HCT116 (cell line): ENCODE data around the gene KLHL24. TPM values are rescaled to one million over a fixed set of nuclear protein-coding genes. Genes with fewer than 3 reads are reported as not detected.

ENCODE experiments used
- ATAC-seq: fragments of 200-7000 bp; cut with Tn5 transposase; 2 replicates; pipeline ENCODE4 v1.9.1; 2020; ENCODE audit warnings: mild to moderate bottlenecking, moderate library complexity
- BruUV-seq: library from RNA; stranded (reverse); fragments of 400-500 nt; replicated peaks from 2 replicates; lab custom pipeline; 2021; lab: Mats Ljungman, UMichigan
- CTCF ChIA-PET: fragments of 300-600 bp; sonication (Branson Sonifier 250); formaldehyde crosslinking; loops from one replicate; lab custom pipeline; 2021; ENCODE audit warnings: antibody characterized with exemption; lab: Charles Lee
- POLR2A ChIA-PET: fragments of 300-600, 350-600 bp; sonication (Branson Sonifier 250); formaldehyde crosslinking; loops from one replicate; lab custom pipeline; 2021; ENCODE audit warnings: antibody characterized with exemption; lab: Charles Lee
- RAD21 ChIA-PET, 2 experiments: fragments of 300-600 bp; sonication (Branson Sonifier 250); formaldehyde crosslinking; loops; one replicate each; lab custom pipeline; 2023; ENCODE audit warnings: low total read pairs in 2 of 2; ENCODE audit not compliant: uncharacterized antibody in 2 of 2, unreplicated experiment in 2 of 2, low non-redundant PET in 1 of 2; lab: Charles Lee
- DNase-seq: peaks from one replicate; pipeline ENCODE4 v3.0.0-alpha.2; 2010; ENCODE audit warnings: low read depth, low spot score
- H2AFZ ChIP-seq: fragments of 200-600 bp; shearing (Covaris generic), sonication (generic); 2 replicates; pipeline ENCODE4 v1.6.1; 2017; ENCODE audit warnings: low read depth, mixed run types, mixed read lengths, antibody characterized with exemption, low read length; ENCODE audit not compliant: poor library complexity, severe bottlenecking
- H3K27ac ChIP-seq: 2 replicates; pipeline ENCODE4 v1.5.1; 2012; ENCODE audit warnings: low read depth, low read length
- H3K27me3 ChIP-seq: fragments of 200-600 bp; sonication (generic); 2 replicates; pipeline ENCODE4 v1.6.1; 2016; ENCODE audit warnings: mixed run types, low read length, mixed read lengths; ENCODE audit not compliant: insufficient read depth
- H3K36me3 ChIP-seq, 2 experiments: fragments of 200-500 bp in 1 of 2; fragments of 200-600 bp in 1 of 2; sonication (Bioruptor generic) in 1 of 2; sonication (generic) in 1 of 2; 2 replicates each; pipeline versions ENCODE4 v1.5.1 to v1.6.1; 2014 to 2016; ENCODE audit warnings: low read length in 2 of 2, inconsistent platforms in 1 of 2, mixed read lengths in 1 of 2, mixed run types in 1 of 2; ENCODE audit not compliant: insufficient read depth in 2 of 2, control insufficient read depth in 1 of 2
- H3K4me1 ChIP-seq, 2 experiments: fragments of 200-600 bp in 1 of 2; sonication (generic) in 1 of 2; 2 replicates each; pipeline versions ENCODE4 v1.5.1 to v1.6.1; 2012 to 2017; ENCODE audit warnings: low read length in 2 of 2, inconsistent platforms in 1 of 2, mild to moderate bottlenecking in 1 of 2, mixed read lengths in 1 of 2, mixed run types in 1 of 2, moderate library complexity in 1 of 2; ENCODE audit not compliant: insufficient read depth in 2 of 2, control insufficient read depth in 1 of 2
- H3K4me2 ChIP-seq: fragments of 200-600 bp; sonication (generic); 2 replicates; pipeline ENCODE4 v1.6.1; 2017; ENCODE audit warnings: mixed run types, low read length, mixed read lengths
- H3K4me3 ChIP-seq, 2 experiments: fragments of 200-600 bp in 1 of 2; sonication (generic) in 1 of 2; replicated peaks in 1 of 2; 2 replicates each; pipeline ENCODE4 v1.5.1; 2011 to 2016; ENCODE audit warnings: low read length in 2 of 2, control low read depth in 1 of 2, low read depth in 1 of 2, mild to moderate bottlenecking in 1 of 2, mixed read lengths in 1 of 2, mixed run types in 1 of 2
- H3K79me2 ChIP-seq: fragments of 200-600 bp; sonication (generic); 2 replicates; pipeline ENCODE4 v1.6.1; 2017; ENCODE audit warnings: mild to moderate bottlenecking, mixed run types, low read length, moderate library complexity, mixed read lengths; ENCODE audit not compliant: insufficient read depth
- H3K9ac ChIP-seq: fragments of 200-600 bp; sonication (generic); 2 replicates; pipeline ENCODE4 v1.6.1; 2016; ENCODE audit warnings: low read length, mixed read lengths
- H3K9me2 ChIP-seq: fragments of 200-600 bp; sonication (generic), shearing (Covaris generic); 2 replicates; pipeline ENCODE4 v1.6.1; 2017; ENCODE audit warnings: mixed run types, mild to moderate bottlenecking, moderate library complexity; ENCODE audit not compliant: insufficient read depth
- H3K9me3 ChIP-seq, 2 experiments: fragments of 200-500 bp in 1 of 2; fragments of 200-600 bp in 1 of 2; sonication (Bioruptor generic) in 1 of 2; sonication (generic) in 1 of 2; 2 replicates each; pipeline ENCODE4 v1.6.1; 2014 to 2017; ENCODE audit warnings: low read length in 2 of 2, mixed read lengths in 2 of 2, inconsistent platforms in 1 of 2, low read depth in 1 of 2, mild to moderate bottlenecking in 1 of 2, mixed run types in 1 of 2, moderate library complexity in 1 of 2; ENCODE audit not compliant: control insufficient read depth in 1 of 2, insufficient read depth in 1 of 2
- H4K20me1 ChIP-seq: fragments of 200-600 bp; sonication (generic), shearing (Covaris generic); 2 replicates; pipeline ENCODE4 v1.6.1; 2017; ENCODE audit warnings: mixed run types, mild to moderate bottlenecking, moderate library complexity; ENCODE audit not compliant: insufficient read depth
- CBX3 ChIP-seq: IDR thresholded peaks from 2 replicates; pipeline ENCODE4 v1.6.1; 2012; ENCODE audit warnings: low read depth
- CEBPB ChIP-seq: IDR thresholded peaks from 2 replicates; pipeline ENCODE4 v1.6.1; 2012; ENCODE audit warnings: low read depth
- EGR1 ChIP-seq: IDR thresholded peaks from 2 replicates; pipeline ENCODE4 v1.6.1; 2012; ENCODE audit warnings: low read depth
- ELF1 ChIP-seq: IDR thresholded peaks from 2 replicates; pipeline ENCODE4 v1.6.1; 2012; ENCODE audit warnings: low read depth, borderline replicate concordance
- EZH2 ChIP-seq: fragments of 200-600 bp; sonication (generic); IDR thresholded peaks from 2 replicates; pipeline ENCODE4 v1.6.1; 2017; ENCODE audit warnings: antibody characterized with exemption, mixed run types
- FOSL1 ChIP-seq: IDR thresholded peaks from 2 replicates; pipeline ENCODE4 v1.6.1; 2012; ENCODE audit warnings: low read depth
- JUND ChIP-seq: IDR thresholded peaks from 2 replicates; pipeline ENCODE4 v1.6.1; 2012
- POLR2AphosphoS5 ChIP-seq: IDR thresholded peaks from 2 replicates; pipeline ENCODE4 v1.6.1; 2011; ENCODE audit warnings: mild to moderate bottlenecking, low read depth, low read length, moderate library complexity
- RAD21 ChIP-seq: IDR thresholded peaks from 2 replicates; pipeline ENCODE4 v1.6.1; 2012; ENCODE audit warnings: low read depth, mild to moderate bottlenecking
- SIN3A ChIP-seq: IDR thresholded peaks from 2 replicates; pipeline ENCODE4 v1.6.1; 2012; ENCODE audit warnings: low read depth
- SRF ChIP-seq: IDR thresholded peaks from 2 replicates; pipeline ENCODE4 v1.6.1; 2012; ENCODE audit warnings: low read depth
- YY1 ChIP-seq: IDR thresholded peaks from 2 replicates; pipeline ENCODE4 v1.6.1; 2011; ENCODE audit warnings: low read length, low read depth, moderate library complexity, mild to moderate bottlenecking; ENCODE audit not compliant: insufficient replicate concordance; ENCODE audit errors: extremely low read depth
- ZBTB33 ChIP-seq: IDR thresholded peaks from 2 replicates; pipeline ENCODE4 v1.6.1; 2011; ENCODE audit warnings: mild to moderate bottlenecking, low read length, moderate library complexity; ENCODE audit not compliant: insufficient replicate concordance; ENCODE audit errors: extremely low read depth
- intact Hi-C: fragments of 100-400 bp; cut with micrococcal nuclease; formaldehyde crosslinking; loops from 2 replicates; pipeline ENCODE4 v1.10.0; 2022
- total RNA-seq: library from RNA; stranded (reverse); gene quantifications from one replicate; pipeline ENCODE4 v1.2.1, GENCODE V29; 2021; ENCODE audit not compliant: unreplicated experiment
- TF ChIP-seq, protein P1 (sequence below), 3 experiments: fragments of 200-600 bp in 1 of 3; sonication (generic) in 1 of 3; IDR thresholded peaks in 2 of 3; conservative IDR thresholded peaks in 1 of 3; 2 replicates each; pipeline ENCODE4 v1.5.1; 2012 to 2017; ENCODE audit warnings: low read depth in 2 of 3, low read length in 2 of 3, antibody characterized with exemption in 1 of 3, borderline replicate concordance in 1 of 3, control low read depth in 1 of 3, mild to moderate bottlenecking in 1 of 3, mixed read lengths in 1 of 3, mixed run types in 1 of 3, moderate library complexity in 1 of 3; ENCODE audit not compliant: insufficient read depth in 1 of 3
- TF ChIP-seq, protein P2 (sequence below): IDR thresholded peaks from 2 replicates; pipeline ENCODE4 v1.6.1; 2012

The KLHL24 gene
- total RNA-seq, 1 experiment from 2014 or later = 21.0 TPM

DNA sequence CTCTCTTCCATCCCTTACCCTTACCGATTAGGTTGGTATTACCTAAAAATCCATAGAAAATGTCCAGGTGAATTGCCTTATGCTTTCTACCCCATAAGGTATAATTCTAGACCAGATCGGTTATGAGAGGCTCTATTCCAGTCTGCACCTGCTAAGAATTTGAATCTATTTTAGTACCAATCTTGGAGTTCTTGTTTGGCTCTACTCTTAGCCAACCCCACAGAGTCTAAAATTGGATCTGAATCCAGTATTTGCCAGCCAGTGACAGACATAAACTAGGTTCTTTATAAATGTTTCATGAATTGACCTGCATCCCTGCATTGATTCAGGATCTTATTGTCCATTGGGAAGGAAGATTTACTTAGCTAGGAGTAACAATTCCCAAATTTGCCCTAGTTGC lies 6.5 kb downstream of the KLHL24 start:
- Histone ChIP-seq H3K27me3 (no peaks in the 10 kb centered on the region), H4K20me1 (no peaks in the 10 kb centered on the region), H3K9me2 (no peaks in the 10 kb centered on the region), H3K9me3 (no peaks in the 10 kb centered on the region), H3K4me2 (no peak overlapping the region), H3K9ac (no peak overlapping the region), H2AFZ (no peak overlapping the region), H3K4me1 (peaks cover 0 to 11% of the 10 kb centered on the region in 2 experiments; a peak in 3 of 4 replicates), H3K4me3 (no peak overlapping the region), H3K79me2 (no peaks in the 10 kb centered on the region)
- no TSS peak for BruUV-seq
- no peak for ATAC-seq
- ChIA-PET CTCF (no interaction called here), POLR2A (no interaction called here)
- no peak for DNase-seq
- intact Hi-C loops = no loop called here
- TF ChIP-seq ELF1 (no peak), RAD21 (no peak), EGR1 (no peak), SIN3A (no peak), ZBTB33 (no peak), CBX3 (no peak), POLR2AphosphoS5 (no peak), CEBPB (no peak), SRF (no peak), YY1 (no peak), EZH2 (no peak), FOSL1 (no peak), JUND (no peak)
- TF ChIP-seq, protein P1, sequence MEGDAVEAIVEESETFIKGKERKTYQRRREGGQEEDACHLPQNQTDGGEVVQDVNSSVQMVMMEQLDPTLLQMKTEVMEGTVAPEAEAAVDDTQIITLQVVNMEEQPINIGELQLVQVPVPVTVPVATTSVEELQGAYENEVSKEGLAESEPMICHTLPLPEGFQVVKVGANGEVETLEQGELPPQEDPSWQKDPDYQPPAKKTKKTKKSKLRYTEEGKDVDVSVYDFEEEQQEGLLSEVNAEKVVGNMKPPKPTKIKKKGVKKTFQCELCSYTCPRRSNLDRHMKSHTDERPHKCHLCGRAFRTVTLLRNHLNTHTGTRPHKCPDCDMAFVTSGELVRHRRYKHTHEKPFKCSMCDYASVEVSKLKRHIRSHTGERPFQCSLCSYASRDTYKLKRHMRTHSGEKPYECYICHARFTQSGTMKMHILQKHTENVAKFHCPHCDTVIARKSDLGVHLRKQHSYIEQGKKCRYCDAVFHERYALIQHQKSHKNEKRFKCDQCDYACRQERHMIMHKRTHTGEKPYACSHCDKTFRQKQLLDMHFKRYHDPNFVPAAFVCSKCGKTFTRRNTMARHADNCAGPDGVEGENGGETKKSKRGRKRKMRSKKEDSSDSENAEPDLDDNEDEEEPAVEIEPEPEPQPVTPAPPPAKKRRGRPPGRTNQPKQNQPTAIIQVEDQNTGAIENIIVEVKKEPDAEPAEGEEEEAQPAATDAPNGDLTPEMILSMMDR (IDR thresholded peaks at IDR 0.05 in 2 of 3, conservative IDR thresholded peaks at IDR 0.05 in 1 of 3; ENCODE audit: borderline replicate concordance in 1 of 3, insufficient read depth in 1 of 3, low read depth in 2 of 3, low read length in 2 of 3) = no peak
- TF ChIP-seq, protein P2, sequence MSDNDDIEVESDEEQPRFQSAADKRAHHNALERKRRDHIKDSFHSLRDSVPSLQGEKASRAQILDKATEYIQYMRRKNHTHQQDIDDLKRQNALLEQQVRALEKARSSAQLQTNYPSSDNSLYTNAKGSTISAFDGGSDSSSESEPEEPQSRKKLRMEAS = no peak
- TF ChIP-seq, all 23 proteins: peak for 0
- RAD21 ChIA-PET = no interaction called here
- no peak overlapping the region for H3K27ac ChIP-seq
- no peaks in the 10 kb centered on the region for H3K36me3 ChIP-seq
